GM21576 (cell line): Measurements from ENCODE around the gene CYFIP2.
"Not testable (repeated sequence)": the region's sequence is repeated elsewhere in the genome, so short reads cannot be mapped to it uniquely, and the experiment has no call there.

ENCODE experiments used
- ATAC-seq: cut with Tn5 transposase; IDR thresholded peaks from one replicate; pipeline ENCODE4 v1.9.1; 2021; ENCODE audit warnings: mild to moderate bottlenecking, moderate library complexity; ENCODE audit not compliant: unreplicated experiment

CYFIP2 gene

GRCh38 chr5:157265714-157266285 is at the start of gene CYFIP2:
CYFIP2 (plus strand) TSS chr5:157266123; CDS start chr5:157285362, 19,239 bp downstream.
- peak; percentile 77 for ATAC-seq

GRCh38 chr5:157216391-157217142 is 49.4 kb upstream of the CYFIP2 start:
- no peak for ATAC-seq

GRCh38 chr5:157217289-157218024 is 48.5 kb upstream of the CYFIP2 start:
- no peak for ATAC-seq

- peak; percentile 33 for ATAC-seq
These were observed 46.2 kb upstream of the CYFIP2 start for GRCh38 chr5:157219491-157220271.

- no peak for ATAC-seq
These were observed 44.0 kb upstream of the CYFIP2 start for GRCh38 chr5:157221959-157222358.

- ATAC-seq: no peak
These were observed 43.3 kb upstream of the CYFIP2 start for GRCh38 chr5:157222506-157223230.

GRCh38 chr5:157225469-157226422 is 40.2 kb upstream of the CYFIP2 start:
- ATAC-seq: no peak

GRCh38 chr5:157230610-157231009 is 35.3 kb upstream of the CYFIP2 start:
- ATAC-seq: no peak

- ATAC-seq: no peak
These were observed 33.2 kb upstream of the CYFIP2 start for GRCh38 chr5:157232706-157233105.

- no peak for ATAC-seq
These were observed 32.4 kb upstream of the CYFIP2 start for GRCh38 chr5:157233515-157233914.

GRCh38 chr5:157236423-157236822 is 29.5 kb upstream of the CYFIP2 start:
- no peak for ATAC-seq

- ATAC-seq: no peak
These were observed 24.4 kb upstream of the CYFIP2 start for GRCh38 chr5:157241483-157241882.

GRCh38 chr5:157244704-157245103 is 21.2 kb upstream of the CYFIP2 start:
- ATAC-seq: not testable (repeated sequence)

- ATAC-seq: no peak
These were observed 20.4 kb upstream of the CYFIP2 start for GRCh38 chr5:157245476-157245875.

- no peak for ATAC-seq
These were observed 20.0 kb upstream of the CYFIP2 start for GRCh38 chr5:157245886-157246285.

- no peak for ATAC-seq
These were observed 18.7 kb upstream of the CYFIP2 start for GRCh38 chr5:157247267-157247666.

- no peak for ATAC-seq
These were observed 17.0 kb upstream of the CYFIP2 start for GRCh38 chr5:157248821-157249470.

GRCh38 chr5:157252711-157253465 is 13.0 kb upstream of the CYFIP2 start:
- peak; percentile 93 for ATAC-seq
